WTC11 (cell line): ENCODE data around the gene PDS5A.

Experiments
- FOXJ3 ChIP-seq: sonication (generic); formaldehyde crosslinking; IDR thresholded peaks from 2 replicates; pipeline ENCODE4 v1.9.0; 2021; ENCODE audit warnings: missing genetic modification reagents, mild to moderate bottlenecking, borderline replicate concordance
- SMAD3 ChIP-seq: sonication (generic); formaldehyde crosslinking; IDR thresholded peaks from 2 replicates; pipeline ENCODE4 v1.8.0; 2022; ENCODE audit warnings: missing genetic modification reagents, mild to moderate bottlenecking, borderline replicate concordance
- SMAD4 ChIP-seq: sonication (generic); formaldehyde crosslinking; IDR thresholded peaks from 2 replicates; pipeline ENCODE4 v1.8.0; 2022; ENCODE audit warnings: mild to moderate bottlenecking, missing genetic modification reagents
- TF ChIP-seq, protein P1 (sequence below): fragments of 200-600 bp; IDR thresholded peaks from 2 replicates; pipeline ENCODE4 v1.8.0; 2022; ENCODE audit warnings: antibody characterized with exemption
- TF ChIP-seq, protein P2 (sequence below): sonication (generic); formaldehyde crosslinking; conservative IDR thresholded peaks from 2 replicates; pipeline ENCODE4 v1.8.1; 2022; ENCODE audit warnings: mild to moderate bottlenecking, missing genetic modification reagents

DNA sequence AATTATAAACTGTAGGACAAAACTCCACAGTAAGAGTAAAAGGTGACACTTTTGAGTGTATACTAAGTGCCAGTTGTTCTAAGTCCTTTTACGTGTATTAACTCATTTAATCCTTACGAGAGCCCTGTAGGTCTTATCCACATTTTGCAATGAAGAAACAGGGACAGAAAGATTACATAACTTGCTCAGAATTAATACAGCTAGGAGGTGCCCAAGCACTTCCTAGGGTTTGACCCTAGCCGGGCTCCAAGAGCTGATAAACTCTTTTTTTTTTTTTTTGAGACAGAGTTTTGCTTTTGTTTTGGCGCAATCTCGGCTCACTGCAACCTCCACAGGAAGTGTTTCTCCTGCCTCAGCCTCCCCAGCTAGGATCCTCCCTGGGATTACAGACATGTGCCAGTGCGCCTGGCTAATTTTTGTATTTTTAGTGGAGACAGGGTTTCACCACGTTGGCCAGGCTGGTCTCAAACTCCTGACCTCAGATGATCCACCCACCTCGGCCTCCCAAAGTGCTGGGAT is 169.4 kb downstream of the PDS5A start:
- TF ChIP-seq, protein P1, sequence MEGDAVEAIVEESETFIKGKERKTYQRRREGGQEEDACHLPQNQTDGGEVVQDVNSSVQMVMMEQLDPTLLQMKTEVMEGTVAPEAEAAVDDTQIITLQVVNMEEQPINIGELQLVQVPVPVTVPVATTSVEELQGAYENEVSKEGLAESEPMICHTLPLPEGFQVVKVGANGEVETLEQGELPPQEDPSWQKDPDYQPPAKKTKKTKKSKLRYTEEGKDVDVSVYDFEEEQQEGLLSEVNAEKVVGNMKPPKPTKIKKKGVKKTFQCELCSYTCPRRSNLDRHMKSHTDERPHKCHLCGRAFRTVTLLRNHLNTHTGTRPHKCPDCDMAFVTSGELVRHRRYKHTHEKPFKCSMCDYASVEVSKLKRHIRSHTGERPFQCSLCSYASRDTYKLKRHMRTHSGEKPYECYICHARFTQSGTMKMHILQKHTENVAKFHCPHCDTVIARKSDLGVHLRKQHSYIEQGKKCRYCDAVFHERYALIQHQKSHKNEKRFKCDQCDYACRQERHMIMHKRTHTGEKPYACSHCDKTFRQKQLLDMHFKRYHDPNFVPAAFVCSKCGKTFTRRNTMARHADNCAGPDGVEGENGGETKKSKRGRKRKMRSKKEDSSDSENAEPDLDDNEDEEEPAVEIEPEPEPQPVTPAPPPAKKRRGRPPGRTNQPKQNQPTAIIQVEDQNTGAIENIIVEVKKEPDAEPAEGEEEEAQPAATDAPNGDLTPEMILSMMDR, result no peak
- TF ChIP-seq FOXJ3 (CRISPR knock-in tag) (no peak), SMAD3 (CRISPR knock-in tag) (no peak), SMAD4 (CRISPR knock-in tag) (no peak)
- TF ChIP-seq, protein P2, sequence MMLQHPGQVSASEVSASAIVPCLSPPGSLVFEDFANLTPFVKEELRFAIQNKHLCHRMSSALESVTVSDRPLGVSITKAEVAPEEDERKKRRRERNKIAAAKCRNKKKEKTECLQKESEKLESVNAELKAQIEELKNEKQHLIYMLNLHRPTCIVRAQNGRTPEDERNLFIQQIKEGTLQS (CRISPR knock-in tag), result no peak
